K562 (cell line): Measurements from ENCODE around the gene PBXIP1. TPM values are rescaled to one million over a fixed set of nuclear protein-coding genes. Genes with fewer than 3 reads are reported as not detected.

ENCODE experiments used
- ATAC-seq: fragments of 200-7000 bp; cut with Tn5 transposase; 3 replicates; pipeline ENCODE4 v1.9.1; 2020; ENCODE audit warnings: moderate library complexity
- BruUV-seq: library from RNA; stranded (reverse); fragments of 400-500 nt; replicated peaks from 2 replicates; lab custom pipeline; 2021; lab: Mats Ljungman, UMichigan
- CTCF ChIA-PET: fragments of 300-600 bp; formaldehyde crosslinking; extraction: SDS; loops from one replicate; lab custom pipeline; 2021; ENCODE audit warnings: low intra/inter-chr PET ratio; lab: Yijun Ruan, JAX
- POLR2A ChIA-PET: fragments of 300-600, 350-650 bp; sonication (Branson Sonifier 250); formaldehyde crosslinking; extraction: SDS; loops from one replicate; lab custom pipeline; 2021; ENCODE audit warnings: antibody characterized with exemption, inconsistent platforms; lab: Yijun Ruan, JAX
- DNase-seq, 4 experiments: peaks; one replicate each; pipeline versions ENCODE4 v3.0.0 to v3.0.0-alpha.2; 2011 to 2018; ENCODE audit warnings: low spot score in 3 of 4, mixed read lengths in 3 of 4; ENCODE audit errors: extremely low read depth in 1 of 4
- FAIRE-seq: peaks from 2 replicates; lab custom pipeline; 2011; peaks lifted over from hg19 to GRCh38; lab: Jason Lieb, UNC
- H2AFZ ChIP-seq: 2 replicates; pipeline ENCODE4 v1.6.0; 2011; ENCODE audit warnings: low read depth, low read length, control low read depth, inconsistent platforms
- H3K27ac ChIP-seq: fragments of 200-600 bp; 3 replicates; pipeline ENCODE4 v1.8.0; 2011; ENCODE audit warnings: low read depth, mild to moderate bottlenecking, control low read depth, inconsistent platforms, low read length, moderate library complexity, mixed read lengths; ENCODE audit errors: extremely low read depth
- H3K27me3 ChIP-seq, 2 experiments: fragments of 300-600 bp in 1 of 2; 2 replicates in 1 of 2; 3 replicates in 1 of 2; pipeline versions ENCODE4 v1.6.0 to v1.8.0; 2011; ENCODE audit warnings: inconsistent platforms in 2 of 2, low read length in 2 of 2, mild to moderate bottlenecking in 1 of 2, mixed read lengths in 1 of 2, moderate library complexity in 1 of 2; ENCODE audit not compliant: control insufficient read depth in 2 of 2, insufficient read depth in 2 of 2
- H3K36me3 ChIP-seq: fragments of 300-600 bp; 3 replicates; pipeline ENCODE4 v1.8.0; 2011; ENCODE audit warnings: mild to moderate bottlenecking, low read length, inconsistent platforms; ENCODE audit not compliant: control insufficient read depth, insufficient read depth
- H3K4me1 ChIP-seq, 2 experiments: fragments of 200-600 bp in 1 of 2; replicated peaks in 1 of 2; 2 replicates in 1 of 2; 3 replicates in 1 of 2; pipeline versions ENCODE4 v1.5.1 to v1.8.0; 2011; ENCODE audit warnings: inconsistent platforms in 2 of 2, low read length in 2 of 2, mild to moderate bottlenecking in 1 of 2, mixed read lengths in 1 of 2, moderate library complexity in 1 of 2; ENCODE audit not compliant: control insufficient read depth in 2 of 2, insufficient read depth in 2 of 2
- H3K4me2 ChIP-seq: 2 replicates; pipeline ENCODE4 v1.6.1; 2011; ENCODE audit warnings: low read length, control low read depth, inconsistent platforms, mixed read lengths; ENCODE audit not compliant: insufficient read depth
- H3K4me3 ChIP-seq: fragments of 200-600 bp; sonication (generic), shearing (Covaris generic); 2 replicates; pipeline ENCODE4 v1.5.1; 2016; ENCODE audit warnings: control low read depth, inconsistent platforms
- H3K79me2 ChIP-seq: fragments of 200-600 bp; 3 replicates; pipeline ENCODE4 v1.8.0; 2011; ENCODE audit warnings: low read length, inconsistent platforms; ENCODE audit not compliant: control insufficient read depth, insufficient read depth
- H3K9ac ChIP-seq, 2 experiments: 2 replicates each; pipeline versions ENCODE4 v1.6.0 to v1.6.1; 2011; ENCODE audit warnings: low read depth in 2 of 2, low read length in 2 of 2, control low read depth in 1 of 2, inconsistent platforms in 1 of 2, mild to moderate bottlenecking in 1 of 2, mixed read lengths in 1 of 2; ENCODE audit not compliant: insufficient read depth in 1 of 2
- H3K9me1 ChIP-seq: one replicate; pipeline ENCODE4 v1.6.0; 2011; ENCODE audit warnings: inconsistent platforms, mild to moderate bottlenecking, low read length, moderate library complexity; ENCODE audit not compliant: control insufficient read depth, insufficient read depth
- H3K9me3 ChIP-seq: replicated peaks from 2 replicates; pipeline ENCODE4 v1.5.1; 2011; ENCODE audit warnings: low read depth, low read length, inconsistent platforms; ENCODE audit not compliant: control insufficient read depth, insufficient read depth
- H4K20me1 ChIP-seq: replicated peaks from 2 replicates; pipeline ENCODE4 v1.6.1; 2011; ENCODE audit warnings: low read length, inconsistent platforms, mixed read lengths; ENCODE audit not compliant: control insufficient read depth, insufficient read depth
- CCNT2 ChIP-seq: IDR thresholded peaks from 2 replicates; pipeline ENCODE4 v1.6.1; 2011; ENCODE audit warnings: borderline replicate concordance, low read depth, mild to moderate bottlenecking, moderate library complexity, mixed read lengths, low read length; ENCODE audit not compliant: insufficient read length; ENCODE audit errors: extremely low read depth
- E2F8 ChIP-seq: fragments of 450-650 bp; IDR thresholded peaks from 2 replicates; pipeline ENCODE4 v1.7.1; 2018; ENCODE audit warnings: mild to moderate bottlenecking, low read depth; ENCODE audit not compliant: partially characterized antibody
- MECOM ChIP-seq: fragments of 250-450 bp; sonication (Bioruptor Pico); IDR thresholded peaks from 2 replicates; pipeline ENCODE4 v1.8.0; 2022; ENCODE audit warnings: inconsistent platforms
- POLR2G ChIP-seq: fragments of 200-400 bp; formaldehyde crosslinking; IDR thresholded peaks from 2 replicates; pipeline ENCODE4 v1.6.1; 2017; ENCODE audit warnings: low read depth, mild to moderate bottlenecking, antibody characterized with exemption, low read length, moderate library complexity
- RBFOX2 ChIP-seq: fragments of 200-400 bp; formaldehyde crosslinking; IDR thresholded peaks from 2 replicates; pipeline ENCODE4 v1.6.1; 2017; ENCODE audit warnings: low read depth, mild to moderate bottlenecking, low read length, moderate library complexity
- RBM17 ChIP-seq: fragments of 200-400 bp; formaldehyde crosslinking; IDR thresholded peaks from 2 replicates; pipeline ENCODE4 v1.6.1; 2017; ENCODE audit warnings: low read depth, mild to moderate bottlenecking, low read length, borderline replicate concordance
- ZBTB1 ChIP-seq: sonication (generic); formaldehyde crosslinking; IDR thresholded peaks from 2 replicates; pipeline ENCODE4 v1.8.1; 2023; ENCODE audit warnings: missing genetic modification reagents, low read depth, mild to moderate bottlenecking, borderline replicate concordance
- ZNF431 ChIP-seq: sonication (generic); formaldehyde crosslinking; IDR thresholded peaks from 2 replicates; pipeline ENCODE4 v1.8.0; 2022; ENCODE audit warnings: mild to moderate bottlenecking, missing genetic modification reagents
- WGBS: fragments of 100-300 bp; shearing (Covaris generic); methylation state at CpG from one replicate; pipeline ENCODE4 v1.1.6; 2016; ENCODE audit warnings: low coverage, mixed read lengths; ENCODE audit not compliant: insufficient coverage; ENCODE audit errors: missing lambda C conversion rate; 5-methylcytosine and 5-hydroxymethylcytosine counted together
- in situ Hi-C: fragments of 300-500 bp; cut with MboI; formaldehyde crosslinking; loops from 4 replicates; pipeline ENCODE4 v1.15.0; 2018; ENCODE audit warnings: inconsistent platforms, mixed read lengths
- intact Hi-C: fragments of 100-400 bp; cut with micrococcal nuclease; formaldehyde crosslinking; loops from 2 replicates; pipeline ENCODE4 v1.14.2; 2022
- polyA plus RNA-seq, 8 experiments: library from polyadenylated mRNA; depleted of rRNA in 4 of 8; stranded (reverse) in 5 of 8; unstranded in 3 of 8; fragments of >200 nt; fragmentation: Nextera tagmentation in 2 of 8; fragmentation: Illumina TruSeq in 1 of 8; extraction: Ambion mirVana in 2 of 8; extraction: Trizol in 1 of 8; gene quantifications; 2 replicates each; pipeline versions ENCODE4 v1.2.1 to v1.2.3, GENCODE V29; 2011 to 2014; ENCODE audit warnings: inconsistent platforms in 1 of 8, missing spikeins in 1 of 8
- total RNA-seq, 7 experiments: library from RNA; depleted of rRNA in 6 of 7; stranded (reverse); fragments of >200 nt in 6 of 7; fragmentation: Illumina TruSeq in 2 of 7; extraction: Trizol in 2 of 7; gene quantifications; 2 replicates each; pipeline versions ENCODE4 v1.2.1 to v1.2.3, GENCODE V29; 2011 to 2021; ENCODE audit warnings: low replicate concordance in 1 of 7

PBXIP1 gene
- total and polyA plus RNA-seq, 9 of the 15 experiments (the other 6 are each of a cell fraction or from before 2014, with no cell fraction given): 0.13 to 8.3 (median 5.8) TPM

- Histone ChIP-seq H3K27me3 (no peaks in the 10 kb centered on the region), H3K79me2 (peaks cover 41% of the 10 kb centered on the region), H3K4me3 (no peak overlapping the region), H2AFZ (no peak overlapping the region), H3K36me3 (peaks cover 58% of the 10 kb centered on the region), H3K9me1 (peaks cover 6% of the 10 kb centered on the region), H4K20me1 (no peaks in the 10 kb centered on the region; the same call in 1 of the 2 replicates), H3K27ac (no peak overlapping the region; the same call in 2 of the 3 replicates), H3K9me3 (no peaks in the 10 kb centered on the region), H3K9ac (peak overlapping the region in 1 of 2 experiments; percentile 59; a peak in 1 of 4 replicates), H3K4me1 (peaks cover 28 to 47% of the 10 kb centered on the region in 2 experiments), H3K4me2 (no peak overlapping the region)
- no TSS peak for BruUV-seq
- FAIRE-seq (no peak), ATAC-seq (no peak), DNase-seq (no peak)
- 94% methylated on average over 8 of the region's 8 CpGs for WGBS
- ChIA-PET CTCF (no interaction called here), POLR2A (interaction anchor here (0.7 to 2.8 kb wide), 3 partner anchors 9 to 14 kb away, joined by 4 to 21 read pairs (median 4); no protein-coding TSS in a partner anchor)
- no peak for TF ChIP-seq ZNF431
- TF ChIP-seq POLR2G: peak; percentile 41; the same call in 1 of the 2 replicates
- no peak for TF ChIP-seq ZBTB1 (CRISPR knock-in tag)
- intact Hi-C loops (no loop called here), in situ Hi-C loops (no loop called here)
These were observed 34.4 kb upstream of the PBXIP1 start for GRCh38 chr1:154990276-154990675.

- peaks cover 6% of the 10 kb centered on the region for H3K9me1 ChIP-seq
- H3K4me1 ChIP-seq: peaks cover 20 to 44% of the 10 kb centered on the region in 2 experiments
- H3K27ac ChIP-seq: no peak overlapping the region
- POLR2A ChIA-PET: interaction anchor here (0.5 to 2.8 kb wide), 5 partner anchors 10 to 230 kb away, joined by 3 to 21 read pairs (median 4); no protein-coding TSS in a partner anchor
- H3K36me3 ChIP-seq: peaks cover 61% of the 10 kb centered on the region
- CTCF ChIA-PET: no interaction called here
- H4K20me1 ChIP-seq: no peaks in the 10 kb centered on the region; the same call in 1 of the 2 replicates
- in situ Hi-C loops: no loop called here
- no TSS peak for BruUV-seq
- DNase-seq (no peak), ATAC-seq (no peak), FAIRE-seq (no peak)
- intact Hi-C loops: no loop called here
- no peak overlapping the region for H2AFZ ChIP-seq
- H3K79me2 ChIP-seq: peaks cover 49% of the 10 kb centered on the region
- no peak overlapping the region for H3K4me3 ChIP-seq
- peak overlapping the region in 1 of 2 experiments; percentile 80; a peak in 2 of 4 replicates for H3K9ac ChIP-seq
- H3K4me2 ChIP-seq: no peak overlapping the region; the same call in 1 of the 2 replicates
- no peaks in the 10 kb centered on the region for H3K27me3 ChIP-seq
- WGBS: 90% methylated on average over 3 of the region's 3 CpGs
- no peaks in the 10 kb centered on the region for H3K9me3 ChIP-seq
- TF ChIP-seq RBFOX2 (peak; percentile 27; the same call in 1 of the 2 replicates), RBM17 (no peak), E2F8 (no peak), CCNT2 (no peak), MECOM (CRISPR knock-in tag) (no peak)
These were observed 33.4 kb upstream of the PBXIP1 start for GRCh38 chr1:154989195-154989860.
